Tibial artery (tissue), 4 donors: ENCODE data around the gene KIF16B.

Experiments
- DNase-seq, 2 donors: peaks; one replicate each; pipeline ENCODE4 v3.0.0-alpha.2; 2019
- H3K27ac ChIP-seq, 2 donors: fragments of 200-600 bp; sonication (generic) in 1 of 2; 1 replicate in 1 of 2; 2 replicates in 1 of 2; pipeline ENCODE4 v1.5.1; 2018 to 2019; ENCODE audit warnings: mild to moderate bottlenecking in 1 of 2
- H3K27me3 ChIP-seq, 2 donors: fragments of 200-600 bp; sonication (generic) in 1 of 2; one replicate each; pipeline versions ENCODE4 v1.5.1 to v1.6.0; 2016 to 2019
- H3K36me3 ChIP-seq, 3 donors: fragments of 200-600 bp; sonication (generic) in 2 of 3; one replicate each; pipeline ENCODE4 v1.5.1; 2016 to 2019; ENCODE audit warnings: mild to moderate bottlenecking in 2 of 3
- H3K4me1 ChIP-seq, 4 donors: fragments of 200-600 bp; sonication (generic) in 2 of 4; 1 replicate in 3 of 4; 2 replicates in 1 of 4; pipeline ENCODE4 v1.5.1; 2016 to 2019
- H3K4me3 ChIP-seq, 2 donors: fragments of 200-600 bp; sonication (generic) in 1 of 2; 1 replicate in 1 of 2; 2 replicates in 1 of 2; pipeline ENCODE4 v1.5.1; 2018 to 2019; ENCODE audit warnings: mild to moderate bottlenecking in 2 of 2
- H3K9me3 ChIP-seq, 3 donors: fragments of 200-600 bp; sonication (generic) in 1 of 3; one replicate each; pipeline ENCODE4 v1.5.1; 2016 to 2019
- CTCF ChIP-seq, 2 experiments: fragments of 200-600 bp in 1 of 2; fragments of 450-650 bp in 1 of 2; IDR thresholded peaks; one replicate each; pipeline ENCODE4 v1.5.1; 2017 to 2019; ENCODE audit warnings: antibody characterized with exemption in 2 of 2, mild to moderate bottlenecking in 1 of 2, moderate library complexity in 1 of 2
- intact Hi-C: fragments of 100-400 bp; cut with DNase I; formaldehyde crosslinking; loops from one replicate; pipeline ENCODE4 v1.15.0; 2023; ENCODE audit warnings: low total_unique reads

The KIF16B gene

GRCh38 chr20:16283978-16284377 lies 289.3 kb downstream of the KIF16B start:
- no peak for TF ChIP-seq CTCF (IDR thresholded peaks at IDR 0.05)
- intact Hi-C loops: no loop called here
- Histone ChIP-seq H3K36me3 (peaks cover 7 to 18% (median 10%) of the 10 kb centered on the region in 3 donors), H3K9me3 (no peaks in the 10 kb centered on the region), H3K27me3 (no peaks in the 10 kb centered on the region), H3K4me1 (no peaks in the 10 kb centered on the region), H3K4me3 (no peak overlapping the region), H3K27ac (no peak overlapping the region)
- no peak for DNase-seq

DNA sequence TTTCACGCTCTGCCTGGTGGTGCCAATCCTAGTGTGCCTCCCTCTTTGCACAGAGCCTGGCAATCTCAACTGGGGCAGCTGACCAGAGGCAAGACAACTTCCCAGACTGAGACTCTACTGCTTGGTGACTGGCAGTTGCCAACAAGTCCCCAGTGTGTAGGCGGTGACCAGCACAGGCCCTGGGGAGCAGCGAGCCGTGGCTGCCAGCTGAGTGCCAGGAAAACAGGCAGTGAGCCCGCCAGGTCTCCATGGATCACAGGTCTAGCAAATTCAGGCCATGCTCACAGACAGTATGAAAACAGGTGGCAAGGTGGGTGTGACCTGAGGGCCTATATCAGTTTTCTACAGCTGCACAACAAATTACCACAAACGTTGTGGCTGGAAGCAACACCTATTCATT lies 289.9 kb downstream of the KIF16B start:
- no peaks in the 10 kb centered on the region for H3K9me3 ChIP-seq
- DNase-seq: no peak
- H3K27me3 ChIP-seq: no peaks in the 10 kb centered on the region
- no peak overlapping the region for H3K4me3 ChIP-seq
- H3K36me3 ChIP-seq: peaks cover 7 to 17% (median 10%) of the 10 kb centered on the region in 3 donors
- intact Hi-C loops: no loop called here
- no peak overlapping the region for H3K27ac ChIP-seq
- TF ChIP-seq CTCF (IDR thresholded peaks at IDR 0.05): no peak
- no peaks in the 10 kb centered on the region for H3K4me1 ChIP-seq

DNA sequence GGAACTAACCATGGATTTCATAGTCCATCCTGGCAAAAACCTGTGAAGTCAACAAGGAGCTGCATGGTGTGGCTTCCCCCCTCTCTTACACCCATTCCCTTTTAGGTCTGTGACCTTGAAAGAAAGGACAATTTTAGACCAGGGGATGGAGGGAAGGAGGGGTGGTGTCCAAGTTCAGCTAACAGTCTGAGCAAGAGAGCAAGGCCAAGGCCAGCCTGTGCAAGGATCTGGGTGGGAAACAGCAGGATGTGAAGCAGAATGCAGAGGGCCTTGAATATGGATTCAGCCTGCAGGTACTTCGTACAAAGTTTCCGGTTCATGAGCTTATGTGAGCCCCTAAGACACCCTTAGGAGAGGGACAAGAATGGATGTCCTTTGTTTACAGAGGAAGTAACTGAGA lies 293.0 kb downstream of the KIF16B start:
- no peak for TF ChIP-seq CTCF (IDR thresholded peaks at IDR 0.05)
- Histone ChIP-seq H3K36me3 (peaks cover 7 to 11% (median 7%) of the 10 kb centered on the region in 3 donors), H3K27ac (no peak overlapping the region), H3K27me3 (no peaks in the 10 kb centered on the region), H3K4me3 (no peak overlapping the region), H3K4me1 (no peaks in the 10 kb centered on the region), H3K9me3 (no peaks in the 10 kb centered on the region)
- no peak for DNase-seq
- intact Hi-C loops: no loop called here

DNA sequence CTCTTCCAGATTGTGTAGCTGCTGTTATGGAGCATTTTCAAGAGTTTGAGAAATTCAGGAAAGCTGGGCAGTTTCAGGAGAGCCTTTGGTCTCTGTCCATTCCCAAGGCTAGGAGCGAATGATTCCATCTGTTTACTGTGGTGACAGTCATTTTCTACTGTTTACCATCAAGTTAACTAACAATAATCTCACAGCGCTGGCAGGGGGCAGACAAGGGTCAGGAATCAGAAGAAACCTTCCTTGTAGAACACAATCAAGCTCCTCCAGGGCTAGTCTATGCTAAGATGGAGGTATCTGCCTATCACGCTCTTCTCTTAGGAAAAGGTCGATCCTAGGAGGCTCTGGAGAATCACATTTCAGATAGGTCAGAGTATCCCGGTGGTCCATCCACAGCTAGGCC lies 293.9 kb downstream of the KIF16B start:
- DNase-seq: no peak
- intact Hi-C loops: no loop called here
- Histone ChIP-seq H3K27ac (no peak overlapping the region), H3K4me3 (no peak overlapping the region), H3K36me3 (peaks cover 0 to 5% (median 0%) of the 10 kb centered on the region in 3 donors), H3K4me1 (no peaks in the 10 kb centered on the region), H3K27me3 (no peaks in the 10 kb centered on the region), H3K9me3 (no peaks in the 10 kb centered on the region)
- TF ChIP-seq CTCF (IDR thresholded peaks at IDR 0.05): no peak

GRCh38 chr20:16273812-16274555 lies 299.3 kb downstream of the KIF16B start:
- H3K36me3 ChIP-seq: peaks cover 8 to 15% (median 11%) of the 10 kb centered on the region in 3 donors
- no peak for TF ChIP-seq CTCF (IDR thresholded peaks at IDR 0.05)
- DNase-seq: no peak
- H3K4me3 ChIP-seq: no peak overlapping the region
- intact Hi-C loops: no loop called here
- H3K27ac ChIP-seq: no peak overlapping the region
- no peaks in the 10 kb centered on the region for H3K9me3 ChIP-seq
- H3K27me3 ChIP-seq: no peaks in the 10 kb centered on the region
- H3K4me1 ChIP-seq: no peaks in the 10 kb centered on the region
